Upper lobe of left lung (tissue), 6 donors: ENCODE data around the gene FBXO41. TPM values are rescaled to one million over a fixed set of nuclear protein-coding genes. Genes with fewer than 3 reads are reported as not detected.

Source experiments
- ATAC-seq, 2 donors: fragments of 200-7000 bp; cut with Tn5 transposase; one replicate each; pipeline ENCODE4 v1.9.1; 2022; ENCODE audit warnings: mild to moderate bottlenecking in 2 of 2, moderate library complexity in 2 of 2; ENCODE audit not compliant: low FRiP score in 2 of 2
- DNase-seq, 2 donors: peaks; one replicate each; pipeline ENCODE4 v3.0.0-alpha.2; 2019 to 2020
- H3K27ac ChIP-seq, 4 donors: fragments of 200-600 bp; sonication (generic); one replicate each; pipeline ENCODE4 v1.5.1; 2016 to 2019
- H3K27me3 ChIP-seq, 4 donors: fragments of 200-600 bp; sonication (generic); one replicate each; pipeline ENCODE4 v1.5.1; 2017 to 2019
- H3K36me3 ChIP-seq, 4 donors: fragments of 200-600 bp; sonication (generic); one replicate each; pipeline ENCODE4 v1.5.1; 2016 to 2019
- H3K4me1 ChIP-seq, 4 donors: fragments of 200-600 bp; sonication (generic); one replicate each; pipeline ENCODE4 v1.5.1; 2018 to 2019
- H3K4me3 ChIP-seq, 4 donors: fragments of 200-600 bp; sonication (generic); one replicate each; pipeline ENCODE4 v1.5.1; 2017 to 2019; ENCODE audit warnings: mild to moderate bottlenecking in 2 of 4, moderate library complexity in 1 of 4
- H3K9me3 ChIP-seq, 4 donors: fragments of 200-600 bp; sonication (generic); one replicate each; pipeline ENCODE4 v1.5.1; 2018 to 2019
- CTCF ChIP-seq, 6 experiments: fragments of 450-650 bp in 4 of 6; fragments of 200-600 bp in 2 of 6; sonication (generic) in 2 of 6; IDR thresholded peaks; one replicate each; pipeline ENCODE4 v1.5.1; 2016 to 2019; ENCODE audit warnings: antibody characterized with exemption in 6 of 6
- EP300 ChIP-seq, 4 donors: sonication (generic); formaldehyde crosslinking; IDR thresholded peaks; one replicate each; pipeline ENCODE4 v1.5.1; 2017; ENCODE audit warnings: antibody characterized with exemption in 4 of 4, control low read depth in 2 of 4
- POLR2A ChIP-seq, 4 donors: fragments of 450-650 bp; IDR thresholded peaks; one replicate each; pipeline ENCODE4 v1.5.1; 2016 to 2017; ENCODE audit warnings: antibody characterized with exemption in 4 of 4, mild to moderate bottlenecking in 2 of 4
- POLR2AphosphoS5 ChIP-seq, 2 donors: sonication (generic); formaldehyde crosslinking; IDR thresholded peaks; one replicate each; pipeline ENCODE4 v1.5.1; 2017; ENCODE audit warnings: antibody characterized with exemption in 2 of 2
- WGBS, 2 donors: methylation state at CpG; one replicate each; pipeline ENCODE4 v1.1.5; 2017 to 2018; 5-methylcytosine and 5-hydroxymethylcytosine counted together
- total RNA-seq, 6 donors: library from RNA; depleted of rRNA in 4 of 6; stranded (reverse); fragments of >200 nt in 4 of 6; gene quantifications; one replicate each; pipeline versions ENCODE4 v1.1.0 to v1.2.1, GENCODE V29; 2016 to 2021
- donor health status: DM: no; HTN: no; CAD: no; lungs with moderate emphysema.
- donor health status: DM: no; HTN: yes; CAD: no; lungs with severe emphysema.

FBXO41 gene
- total RNA-seq, 6 donors from 2014 or later: 1.5 to 9.4 (median 3.9) TPM

- Histone ChIP-seq H3K36me3 (peaks cover 0 to 88% (median 39%) of the 10 kb centered on the region in 4 donors), H3K9me3 (no peaks in the 10 kb centered on the region), H3K4me1 (peaks cover 0 to 6% (median 0%) of the 10 kb centered on the region in 4 donors), H3K27me3 (no peaks in the 10 kb centered on the region), H3K4me3 (no peak overlapping the region), H3K27ac (no peak overlapping the region)
- DNase-seq: no peak
- TF ChIP-seq EP300 (IDR thresholded peaks at IDR 0.05) (no peak), CTCF (IDR thresholded peaks at IDR 0.05) (no peak), POLR2AphosphoS5 (IDR thresholded peaks at IDR 0.05) (no peak), POLR2A (IDR thresholded peaks at IDR 0.05) (no peak)
- WGBS, 2 donors: 84 to 93% methylated on average over 4 of the region's 4 CpGs
- ATAC-seq: no peak
These were observed 60.5 kb downstream of the FBXO41 start for GRCh38 chr2:73223821-73224220.

- Histone ChIP-seq H3K27me3 (no peaks in the 10 kb centered on the region), H3K9me3 (no peaks in the 10 kb centered on the region), H3K4me1 (peaks cover 5 to 20% (median 10%) of the 10 kb centered on the region in 4 donors), H3K27ac (no peak overlapping the region), H3K4me3 (no peak overlapping the region), H3K36me3 (peaks cover 0 to 44% (median 12%) of the 10 kb centered on the region in 4 donors)
- DNase-seq (no peak), ATAC-seq (no peak)
- no peak for TF ChIP-seq CTCF (IDR thresholded peaks at IDR 0.05)
These were observed 66.0 kb downstream of the FBXO41 start for GRCh38 chr2:73218298-73218697.

DNA sequence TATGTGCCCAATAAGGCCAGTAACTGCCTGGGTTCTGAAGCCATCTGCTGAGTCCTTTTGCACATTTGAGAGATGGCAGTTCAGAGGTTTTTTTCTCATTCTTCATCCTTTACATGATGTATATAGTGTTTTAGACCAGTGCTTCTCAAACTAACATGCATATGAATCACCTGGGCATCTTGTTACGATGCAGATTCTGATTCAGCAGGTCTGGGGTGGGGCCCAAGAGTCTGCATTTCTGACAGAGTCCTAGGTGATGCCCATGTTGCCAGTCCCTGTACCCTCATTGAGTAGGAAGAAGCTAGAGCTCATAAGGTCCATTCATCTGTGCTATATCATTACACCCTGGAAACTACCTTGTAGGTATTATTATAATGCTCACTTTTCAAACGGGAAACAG, 66.5 kb downstream of the FBXO41 start:
- Histone ChIP-seq H3K27me3 (no peaks in the 10 kb centered on the region), H3K9me3 (no peaks in the 10 kb centered on the region), H3K4me3 (no peak overlapping the region), H3K36me3 (peaks cover 0 to 39% (median 10%) of the 10 kb centered on the region in 4 donors), H3K27ac (no peak overlapping the region), H3K4me1 (peaks cover 8 to 24% (median 11%) of the 10 kb centered on the region in 4 donors)
- ATAC-seq: no peak
- WGBS, 2 donors: 81 to 97% methylated on average over 2 of the region's 2 CpGs
- no peak for DNase-seq
- TF ChIP-seq CTCF (IDR thresholded peaks at IDR 0.05): no peak
- no peak for TF ChIP-seq EP300 (IDR thresholded peaks at IDR 0.05)
- TF ChIP-seq POLR2A (IDR thresholded peaks at IDR 0.05): no peak
- no peak for TF ChIP-seq POLR2AphosphoS5 (IDR thresholded peaks at IDR 0.05)

DNA sequence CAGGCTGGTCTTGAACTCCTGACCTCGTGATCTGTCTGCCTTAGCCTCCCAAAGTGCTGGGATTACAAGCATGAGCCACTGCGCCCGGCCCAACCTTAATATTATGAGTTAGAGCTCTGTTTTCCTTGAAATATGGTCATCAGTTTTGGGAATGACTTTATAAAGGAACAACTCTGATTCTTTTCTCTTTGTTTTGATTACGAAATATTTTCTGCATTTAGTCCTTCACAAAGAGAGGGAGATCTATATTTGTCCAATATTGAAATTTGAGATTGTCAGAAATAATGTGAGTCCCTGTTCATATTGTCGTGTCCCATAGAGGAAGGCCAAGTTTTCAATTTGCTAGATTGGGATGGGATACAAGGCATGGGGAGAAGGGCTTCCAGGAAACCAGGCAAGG, 67.1 kb downstream of the FBXO41 start:
- DNase-seq (no peak), ATAC-seq (no peak)
- Histone ChIP-seq H3K27ac (no peak overlapping the region), H3K27me3 (no peaks in the 10 kb centered on the region), H3K4me1 (peaks cover 8 to 30% (median 17%) of the 10 kb centered on the region in 4 donors), H3K36me3 (peaks cover 0 to 33% (median 5%) of the 10 kb centered on the region in 4 donors), H3K4me3 (no peak overlapping the region), H3K9me3 (no peaks in the 10 kb centered on the region)
- no peak for TF ChIP-seq POLR2A (IDR thresholded peaks at IDR 0.05)
- TF ChIP-seq CTCF (IDR thresholded peaks at IDR 0.05): no peak
- 94 to 95% methylated on average over 5 of the region's 5 CpGs for WGBS, 2 donors

GRCh38 chr2:73215254-73215653, 69.0 kb downstream of the FBXO41 start:
- H3K4me3 ChIP-seq: peak overlapping the region in 1 of 4 donors; percentile 93
- no peak for ATAC-seq

More at GRCh38 chr2:73215254-73215653, 69.0 kb downstream of the FBXO41 start:
- 82 to 86% methylated on average over 4 of the region's 4 CpGs for WGBS, 2 donors
- DNase-seq: no peak
- peaks cover 0 to 14% (median 1%) of the 10 kb centered on the region in 4 donors for H3K36me3 ChIP-seq
- no peak overlapping the region for H3K27ac ChIP-seq
- H3K4me1 ChIP-seq: peaks cover 8 to 34% (median 17%) of the 10 kb centered on the region in 4 donors
- no peaks in the 10 kb centered on the region for H3K9me3 ChIP-seq
- TF ChIP-seq POLR2A (IDR thresholded peaks at IDR 0.05): no peak
- no peak for TF ChIP-seq POLR2AphosphoS5 (IDR thresholded peaks at IDR 0.05)
- TF ChIP-seq CTCF (IDR thresholded peaks at IDR 0.05): no peak
- H3K27me3 ChIP-seq: no peaks in the 10 kb centered on the region
